Smooth muscle cell (in vitro differentiated cells): ENCODE measurements around the gene CHRDL2. TPM values are rescaled to one million over a fixed set of nuclear protein-coding genes. Genes with fewer than 3 reads are reported as not detected.

Experiments used
- DNase-seq: peaks from one replicate; lab custom pipeline; 2025; ENCODE audit not compliant: unreplicated experiment; lab: John Stamatoyannopoulos, UW
- H2AFZ ChIP-seq: fragments of 200-600 bp; sonication (generic); 2 replicates; pipeline ENCODE4 v1.6.0; 2016; ENCODE audit warnings: antibody characterized with exemption, low read depth, mild to moderate bottlenecking
- H3F3A ChIP-seq: fragments of 200-600 bp; sonication (generic); 2 replicates; pipeline ENCODE4 v1.6.0; 2017; ENCODE audit warnings: antibody characterized with exemption, low read depth
- H3K27ac ChIP-seq: fragments of 200-600 bp; sonication (generic); 2 replicates; pipeline ENCODE4 v1.5.1; 2016; ENCODE audit warnings: low read depth, mild to moderate bottlenecking
- H3K27me3 ChIP-seq: fragments of 200-600 bp; sonication (generic); 2 replicates; pipeline ENCODE4 v1.6.1; 2016; ENCODE audit warnings: low read depth, mild to moderate bottlenecking
- H3K36me3 ChIP-seq: fragments of 200-600 bp; sonication (generic); 2 replicates; pipeline ENCODE4 v1.5.1; 2016; ENCODE audit warnings: low read depth
- H3K4me1 ChIP-seq: fragments of 200-600 bp; sonication (generic); 2 replicates; pipeline ENCODE4 v1.5.1; 2016; ENCODE audit warnings: low read depth
- H3K4me2 ChIP-seq: fragments of 200-600 bp; sonication (generic); 2 replicates; pipeline ENCODE4 v1.6.0; 2016; ENCODE audit warnings: mild to moderate bottlenecking
- H3K4me3 ChIP-seq: fragments of 200-600 bp; sonication (generic); 2 replicates; pipeline ENCODE4 v1.5.1; 2016; ENCODE audit warnings: mild to moderate bottlenecking
- H3K79me2 ChIP-seq: fragments of 200-600 bp; sonication (generic); 2 replicates; pipeline ENCODE4 v1.6.0; 2016; ENCODE audit warnings: low read depth, mild to moderate bottlenecking
- H3K9ac ChIP-seq: fragments of 200-600 bp; sonication (generic); 2 replicates; pipeline ENCODE4 v1.6.0; 2016; ENCODE audit warnings: low read depth
- H3K9me3 ChIP-seq: fragments of 200-600 bp; sonication (generic); replicated peaks from 2 replicates; pipeline ENCODE4 v1.5.1; 2016; ENCODE audit warnings: low read depth
- H4K20me1 ChIP-seq: fragments of 200-600 bp; sonication (generic); 2 replicates; pipeline ENCODE4 v1.6.0; 2016; ENCODE audit warnings: low read depth
- CTCF ChIP-seq: fragments of 200-600 bp; sonication (generic); IDR thresholded peaks from 2 replicates; pipeline ENCODE4 v1.5.1; 2017; ENCODE audit warnings: borderline replicate concordance, mild to moderate bottlenecking, antibody characterized with exemption; ENCODE audit not compliant: insufficient read depth, poor library complexity, severe bottlenecking
- WGBS: methylation state at CpG from one replicate; pipeline ENCODE4 v1.1.7; 2016; ENCODE audit warnings: low lambda C conversion rate; 5-methylcytosine and 5-hydroxymethylcytosine counted together
- polyA plus RNA-seq: library from polyadenylated mRNA; unstranded; fragments of >200 nt; fragmentation: Nextera tagmentation; extraction: Ambion mirVana; gene quantifications from 2 replicates; pipeline ENCODE4 v1.2.1, GENCODE V29; 2016
- total RNA-seq: library from RNA; depleted of rRNA; stranded (reverse); fragments of >200 nt; gene quantifications from 2 replicates; pipeline ENCODE4 v1.2.3, GENCODE V29; 2014

CHRDL2 gene
- total and polyA plus RNA-seq, 2 experiments from 2014 or later = 13.8 to 71.4 TPM

- Histone ChIP-seq H3K4me1 (no peaks in the 10 kb centered on the region), H3K9ac (no peak overlapping the region), H3K36me3 (no peaks in the 10 kb centered on the region), H3K27me3 (no peaks in the 10 kb centered on the region), H2AFZ (no peak overlapping the region), H3K79me2 (peaks cover 56% of the 10 kb centered on the region), H3K4me2 (no peak overlapping the region), H4K20me1 (peaks cover 62% of the 10 kb centered on the region), H3K4me3 (no peak overlapping the region), H3K9me3 (no peaks in the 10 kb centered on the region), H3F3A (no peaks in the 10 kb centered on the region), H3K27ac (no peak overlapping the region)
- no peak for TF ChIP-seq CTCF
- no peak for DNase-seq
- 100% methylated on average over 1 of the region's 1 CpG for WGBS
These were observed 35.7 kb upstream of the CHRDL2 start for GRCh38 chr11:74766905-74767304.

GRCh38 chr11:74756571-74756970 lies 25.3 kb upstream of the CHRDL2 start:
- Histone ChIP-seq H2AFZ (no peak overlapping the region), H3K9ac (no peak overlapping the region), H4K20me1 (peaks cover 33% of the 10 kb centered on the region), H3K4me3 (no peak overlapping the region), H3K27me3 (no peaks in the 10 kb centered on the region), H3K9me3 (no peaks in the 10 kb centered on the region), H3K27ac (peak overlapping the region; percentile 91), H3K4me1 (peaks cover 22% of the 10 kb centered on the region), H3F3A (peaks cover 23% of the 10 kb centered on the region), H3K79me2 (peaks cover 42% of the 10 kb centered on the region), H3K36me3 (no peaks in the 10 kb centered on the region), H3K4me2 (no peak overlapping the region)
- no peak for TF ChIP-seq CTCF
- WGBS = 75% methylated on average over 1 of the region's 1 CpG
- no peak for DNase-seq

DNA sequence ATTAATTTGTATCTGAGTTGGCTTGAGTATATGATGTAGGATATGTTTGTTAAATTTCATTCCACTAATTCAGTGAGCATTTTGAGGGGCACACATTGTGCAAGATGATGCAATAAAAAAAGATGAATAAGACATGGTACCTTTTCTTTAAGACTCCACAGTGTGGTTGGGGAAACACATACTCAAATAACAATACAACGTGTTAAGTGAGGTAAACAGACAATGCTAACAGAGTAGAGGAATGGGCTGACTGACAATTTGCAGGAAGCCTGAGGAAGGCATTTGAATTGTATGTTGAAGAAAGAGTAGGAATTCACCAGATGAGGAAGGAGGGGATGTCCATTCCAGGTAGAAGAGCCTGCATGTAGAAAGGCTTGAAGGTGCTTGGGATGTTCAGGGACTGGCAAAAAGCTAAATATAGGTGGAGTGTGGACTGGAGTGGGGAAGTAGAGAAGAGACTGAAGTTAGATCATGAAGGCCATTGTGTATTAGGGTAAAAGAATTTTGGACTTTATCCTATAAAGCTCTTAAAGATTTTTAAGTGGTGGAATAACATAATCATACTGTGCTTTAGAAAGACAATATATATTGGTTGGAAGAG lies 24.3 kb upstream of the CHRDL2 start:
- H3K36me3 ChIP-seq = no peaks in the 10 kb centered on the region
- DNase-seq = no peak
- no peak for TF ChIP-seq CTCF
- peaks cover 23% of the 10 kb centered on the region for H3F3A ChIP-seq
- H3K27me3 ChIP-seq = no peaks in the 10 kb centered on the region
- peak overlapping the region; percentile 57 for H3K9ac ChIP-seq
- peak overlapping the region; percentile 76 for H3K4me2 ChIP-seq
- no peak overlapping the region for H2AFZ ChIP-seq
- H4K20me1 ChIP-seq = peaks cover 43% of the 10 kb centered on the region
- H3K4me3 ChIP-seq = peak overlapping the region; percentile 18
- H3K79me2 ChIP-seq = peaks cover 53% of the 10 kb centered on the region
- WGBS = 24% methylated on average over 1 of the region's 1 CpG
- peak overlapping the region; percentile 91 for H3K27ac ChIP-seq
- no peaks in the 10 kb centered on the region for H3K9me3 ChIP-seq
- H3K4me1 ChIP-seq = peaks cover 22% of the 10 kb centered on the region
